ENCODE data around the gene DEFB118.
"Not testable (repeated sequence)": the region's sequence is repeated elsewhere in the genome, so short reads cannot be mapped to it uniquely, and the experiment has no call there.

The DEFB118 gene, protein sequence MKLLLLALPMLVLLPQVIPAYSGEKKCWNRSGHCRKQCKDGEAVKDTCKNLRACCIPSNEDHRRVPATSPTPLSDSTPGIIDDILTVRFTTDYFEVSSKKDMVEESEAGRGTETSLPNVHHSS

DNA sequence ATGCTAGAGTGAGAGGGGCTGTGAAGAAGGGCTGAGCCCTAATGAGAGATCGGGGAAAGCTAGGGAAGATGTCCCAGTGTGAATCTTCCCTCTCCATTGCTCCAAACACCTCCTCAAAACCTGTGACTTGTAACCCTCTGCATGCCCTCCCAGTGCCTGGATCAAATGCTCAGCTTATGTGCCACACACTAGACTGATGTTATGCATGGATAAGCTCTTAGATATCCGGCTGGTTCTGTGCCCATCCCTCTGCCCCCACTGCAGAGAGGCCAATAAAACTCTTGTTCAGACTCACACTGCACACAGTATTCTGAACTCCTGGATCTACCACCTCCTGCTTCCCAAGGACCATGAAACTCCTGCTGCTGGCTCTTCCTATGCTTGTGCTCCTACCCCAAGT is at the start of gene DEFB118:
Gene DEFB118 (plus strand): TSS at position 301 of the 400 bp plus-strand sequence. CDS start 50 bp downstream, at position 351.
- DNase-seq (ENCODE audit: low spot score) = no peak

DNA sequence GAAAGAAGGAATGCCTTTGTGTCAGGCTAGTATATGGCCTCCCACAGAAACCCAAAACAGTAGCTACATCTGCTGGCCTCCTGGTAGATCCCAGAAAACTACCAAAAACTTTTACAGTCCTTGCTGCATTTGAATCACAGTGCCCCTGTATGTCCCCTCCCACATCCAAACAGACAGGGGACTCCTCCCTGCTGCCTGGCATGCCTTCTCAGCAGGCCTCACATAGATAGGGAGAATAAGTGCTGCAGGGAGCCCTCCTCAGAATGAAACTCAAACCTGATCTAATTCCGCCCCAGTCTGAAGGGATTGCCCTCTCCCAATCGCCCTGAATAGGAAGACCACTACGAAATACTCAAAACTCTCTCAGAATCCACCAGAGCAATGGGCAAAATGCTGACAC is 45.9 kb upstream of the DEFB118 start:
- DNase-seq (ENCODE audit: low spot score) = no peak

DNA sequence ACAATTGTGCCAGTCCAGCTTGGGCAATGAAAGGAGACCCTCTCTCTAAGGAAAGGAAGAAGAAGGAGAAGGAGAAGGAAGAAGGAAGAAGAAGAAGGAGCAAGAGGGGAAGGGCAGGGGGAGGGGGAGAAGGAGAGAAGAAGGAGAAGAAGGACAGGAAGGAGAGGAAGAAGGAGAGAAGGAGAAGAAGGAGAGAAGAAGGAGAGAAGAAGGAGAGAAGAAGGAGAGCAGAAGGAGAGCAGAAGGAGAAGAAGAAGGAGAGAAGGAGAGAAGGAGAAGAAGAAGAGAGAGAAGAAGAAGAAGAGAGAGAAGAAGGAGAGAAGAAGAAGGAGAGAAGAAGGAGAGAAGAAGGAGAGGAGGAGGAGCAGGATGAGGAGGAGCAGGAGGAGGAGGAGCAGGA is 37.5 kb upstream of the DEFB118 start:
- no peak for DNase-seq (ENCODE audit: low spot score)

DNA sequence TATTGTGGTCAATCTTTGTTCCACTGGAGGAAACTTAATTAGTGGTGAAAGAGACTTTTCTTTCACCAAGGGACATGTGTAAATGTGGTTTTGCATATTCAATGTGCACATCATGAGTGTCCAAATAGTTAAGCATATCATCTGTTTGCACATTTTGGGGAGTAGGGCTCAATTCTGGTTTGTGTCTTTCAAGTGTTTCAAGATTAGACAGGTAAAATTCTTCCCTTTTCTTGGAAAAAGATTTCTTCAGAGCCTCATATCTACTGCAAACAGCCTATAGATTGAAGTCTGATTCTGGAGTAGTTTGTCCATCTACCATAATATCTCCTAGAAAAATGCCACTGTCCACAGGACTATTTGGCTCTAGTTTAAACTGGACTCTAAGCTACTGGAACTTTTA is 26.9 kb upstream of the DEFB118 start:
- no peak for DNase-seq (ENCODE audit: low spot score)

DNA sequence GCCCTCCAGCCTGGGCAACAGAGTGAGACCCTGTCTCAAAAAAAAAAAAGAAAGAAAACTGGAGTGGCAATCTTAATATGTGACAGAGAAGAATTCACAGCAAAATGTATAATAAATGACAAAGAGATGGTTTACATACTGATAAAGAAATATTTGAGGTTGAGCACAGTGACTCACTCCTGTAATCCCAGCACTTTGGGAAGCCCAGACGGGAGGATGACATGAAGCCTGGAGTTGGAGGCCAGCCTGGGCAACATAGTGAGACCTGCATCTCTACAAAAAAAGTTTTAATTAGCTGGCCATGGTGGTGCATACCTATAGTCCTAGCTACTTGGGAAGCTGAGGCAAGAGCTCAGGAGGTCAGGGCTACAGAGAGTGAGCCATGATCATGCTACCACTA is 12.4 kb upstream of the DEFB118 start:
- no peak for DNase-seq (ENCODE audit: low spot score)

DNA sequence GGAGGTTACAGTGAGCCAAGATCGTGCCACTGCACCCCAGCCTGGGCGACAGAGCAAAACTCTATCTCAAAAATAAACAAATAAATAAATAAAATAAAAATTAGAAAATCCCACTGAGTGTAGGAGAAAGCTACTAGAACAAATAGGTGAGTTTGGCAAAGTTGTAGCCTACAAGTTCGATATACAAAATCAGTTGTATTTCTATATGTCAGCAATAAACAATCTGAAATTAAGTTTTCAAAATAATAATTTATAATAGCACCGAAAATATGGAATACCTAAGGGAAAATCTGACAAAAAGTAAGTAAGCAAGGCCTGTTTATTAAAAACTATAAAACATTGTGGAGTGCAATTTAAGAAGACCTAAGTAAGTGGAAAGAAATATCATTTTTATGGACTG is 5.1 kb upstream of the DEFB118 start:
- DNase-seq (ENCODE audit: low spot score) = no peak

DNA sequence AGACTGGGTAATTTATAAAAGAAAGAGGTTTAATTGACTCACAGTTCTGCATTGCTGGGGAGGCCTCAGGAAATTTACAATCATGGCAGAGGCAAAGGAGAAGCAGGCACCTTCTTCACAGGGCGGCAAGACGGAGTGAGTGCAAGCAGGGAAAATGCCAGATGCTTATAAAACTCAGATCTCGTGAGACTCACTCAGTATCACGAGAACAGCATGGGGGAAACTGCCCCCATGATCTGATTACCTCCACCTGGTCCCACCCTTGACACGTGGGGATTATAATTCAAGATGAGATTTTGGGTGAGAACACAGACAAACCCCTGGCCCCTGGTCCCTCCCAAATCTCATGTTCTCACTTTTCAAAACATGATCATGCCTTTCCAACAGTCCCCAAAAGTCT is 4.1 kb upstream of the DEFB118 start:
- not testable (repeated sequence) for DNase-seq (ENCODE audit: low spot score)

DNA sequence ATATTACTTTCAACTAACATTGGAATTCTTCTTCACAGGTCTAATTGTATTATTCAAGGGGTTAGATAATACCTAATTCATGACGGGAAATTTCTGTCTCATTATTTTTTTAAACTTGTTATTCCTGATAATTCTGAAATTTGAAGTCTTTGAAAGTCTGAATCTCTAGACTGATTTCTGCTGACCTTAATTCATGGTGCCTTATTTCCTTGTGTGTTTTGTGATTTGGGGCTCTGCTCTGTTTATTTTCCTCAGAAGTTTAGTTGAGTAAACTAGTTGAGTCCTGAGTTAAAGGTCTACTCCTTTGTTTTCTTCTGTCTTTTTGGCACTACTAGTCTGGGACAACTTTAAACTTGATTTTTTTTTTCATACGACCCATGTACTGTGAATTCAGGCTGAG is 5.9 kb downstream of the DEFB118 start:
- DNase-seq (ENCODE audit: low spot score) = no peak

DNA sequence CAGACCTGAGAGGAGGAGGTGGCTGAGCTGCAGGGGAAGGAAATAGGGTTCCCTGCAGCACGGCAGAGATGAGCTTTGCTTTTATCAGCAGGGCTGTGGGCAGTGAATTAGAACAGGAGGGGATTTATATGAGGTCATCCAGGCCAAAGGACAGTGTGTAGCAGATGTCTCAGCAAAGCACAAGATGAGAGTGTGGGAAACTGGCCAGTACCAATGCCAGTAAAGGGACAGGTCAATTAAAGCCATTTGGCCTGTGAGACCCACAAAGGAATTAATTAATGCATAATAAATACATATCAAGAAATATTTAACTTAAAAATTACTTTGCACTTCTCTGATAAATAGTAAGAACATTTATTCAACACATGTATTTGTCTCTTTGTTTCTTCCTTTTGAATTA is 22.1 kb downstream of the DEFB118 start, which contains the start of gene DEFB119:
Gene DEFB119 (minus strand): TSS at position 101 of the 400 bp plus-strand sequence. CDS start 107 bp downstream, outside the sequence.
- no peak for DNase-seq (ENCODE audit: low spot score)

DNA sequence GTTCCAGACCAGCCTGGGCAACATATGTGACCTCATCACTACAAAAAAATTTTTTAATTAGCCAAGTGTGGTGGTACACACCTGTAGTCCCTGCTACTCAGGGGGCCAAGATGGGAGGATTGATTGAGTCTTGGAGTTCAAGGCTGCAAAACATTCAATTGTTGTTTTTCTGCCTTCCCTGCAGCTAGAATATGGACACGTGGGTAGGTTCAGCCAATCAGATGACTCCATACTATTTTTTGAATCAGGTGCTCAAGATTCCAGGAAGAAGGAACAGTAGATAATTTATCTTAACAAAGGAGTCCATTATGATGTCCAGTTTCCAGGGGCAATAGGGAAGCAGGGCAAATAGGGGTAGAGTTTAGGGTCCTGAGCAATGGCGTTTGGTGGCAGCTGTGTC is 24.4 kb downstream of the DEFB118 start:
- no peak for DNase-seq (ENCODE audit: low spot score)

DNA sequence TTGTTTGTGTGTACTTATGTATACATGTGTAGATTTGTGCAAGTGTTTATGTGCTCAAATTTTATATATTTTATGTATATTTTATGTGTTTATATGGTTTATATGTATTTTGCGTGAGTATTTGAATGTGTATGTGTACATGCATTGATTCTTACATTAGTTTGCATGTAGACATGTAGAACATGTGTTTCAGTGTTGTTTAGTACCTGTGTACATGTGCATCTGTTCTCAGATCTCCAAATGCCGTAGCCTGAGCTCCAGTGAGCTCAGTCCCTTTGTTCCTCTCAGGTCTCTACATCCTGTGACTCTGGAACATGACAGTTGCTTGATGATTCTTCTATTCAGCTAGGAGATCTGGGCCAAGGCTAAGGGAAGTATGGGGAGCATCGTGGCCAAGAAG is 26.5 kb downstream of the DEFB118 start:
- DNase-seq (ENCODE audit: low spot score) = no peak

DNA sequence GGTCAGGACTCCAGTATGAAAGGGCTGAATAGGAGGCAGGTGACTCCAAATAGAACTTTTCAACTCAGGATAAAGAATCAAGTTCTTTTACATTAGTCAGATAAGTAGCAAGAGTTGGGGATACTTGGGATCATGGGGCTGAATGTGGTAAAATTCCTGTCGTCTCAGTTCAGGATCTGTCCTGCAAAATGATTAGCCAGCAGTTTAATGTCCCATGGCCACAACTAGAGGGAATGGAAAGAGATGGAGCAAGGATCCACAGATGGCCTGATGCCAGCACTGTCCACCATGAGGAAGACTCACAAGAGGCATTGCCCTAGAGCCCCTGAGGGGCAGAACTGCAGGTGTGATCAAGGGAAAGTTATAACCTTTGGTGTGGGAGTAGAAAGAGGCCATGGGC is 35.5 kb downstream of the DEFB118 start:
- DNase-seq (ENCODE audit: low spot score) = no peak

DNA sequence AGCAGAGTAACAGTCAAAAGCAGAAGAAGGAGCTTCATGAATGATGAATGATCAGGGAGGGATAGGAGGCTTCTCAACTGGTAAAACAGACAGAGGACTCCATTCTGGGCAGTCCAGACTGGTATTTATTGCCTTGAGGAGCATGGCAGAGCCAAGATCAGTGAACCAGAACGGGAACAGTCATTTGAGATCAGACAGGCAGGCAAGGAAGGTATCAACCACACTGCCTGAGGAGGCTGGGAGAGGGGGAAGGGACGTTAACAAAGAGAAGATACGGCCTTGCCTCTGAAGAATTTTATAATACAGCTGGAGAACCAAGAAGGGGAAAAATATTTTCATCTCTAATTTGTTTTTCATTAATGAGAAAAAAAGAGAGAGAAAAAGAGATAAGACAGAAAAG is 37.7 kb downstream of the DEFB118 start, which contains the start of gene DEFB121:
Gene DEFB121 (minus strand): TSS at position 101 of the 400 bp plus-strand sequence. CDS start 63 bp downstream, at position 38.
- DNase-seq (ENCODE audit: low spot score) = no peak

DNA sequence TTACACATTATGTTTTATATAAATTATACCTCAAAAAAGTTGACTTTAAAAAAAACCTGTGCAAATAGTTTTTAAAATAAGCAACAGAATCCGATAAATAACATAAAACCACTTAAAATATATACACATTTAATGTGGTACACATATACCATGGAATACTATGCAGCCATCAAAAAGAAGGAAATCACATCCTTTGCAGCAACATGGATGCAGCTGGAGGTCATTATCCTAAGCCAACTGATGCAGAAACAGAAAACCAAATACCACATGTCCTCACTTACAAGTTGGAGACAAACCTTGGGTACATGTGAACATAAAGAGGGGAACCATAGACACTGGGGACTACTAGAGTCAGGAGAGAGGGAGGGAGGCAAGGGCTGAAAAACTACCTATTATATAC is 41.6 kb downstream of the DEFB118 start:
- no peak for DNase-seq (ENCODE audit: low spot score)

DNA sequence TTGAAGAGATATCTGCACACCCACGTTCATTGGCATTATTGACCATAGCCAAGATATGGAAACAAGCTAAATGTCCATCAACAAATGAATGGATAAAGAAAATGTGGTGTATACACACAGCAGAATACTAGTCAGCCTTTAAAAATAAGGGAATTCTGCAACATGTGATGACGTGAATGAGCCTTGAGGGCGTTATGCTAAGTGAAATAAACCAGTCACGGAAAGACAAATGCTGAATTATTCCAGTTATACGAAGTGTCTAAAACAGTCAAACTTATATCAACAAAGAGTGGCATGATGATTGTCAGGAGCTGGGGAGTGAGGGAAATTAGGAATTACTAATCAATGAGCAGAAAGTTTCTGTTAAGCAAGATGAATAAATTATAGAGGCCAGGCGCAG is 46.0 kb downstream of the DEFB118 start:
- no peak for DNase-seq (ENCODE audit: low spot score)

DNA sequence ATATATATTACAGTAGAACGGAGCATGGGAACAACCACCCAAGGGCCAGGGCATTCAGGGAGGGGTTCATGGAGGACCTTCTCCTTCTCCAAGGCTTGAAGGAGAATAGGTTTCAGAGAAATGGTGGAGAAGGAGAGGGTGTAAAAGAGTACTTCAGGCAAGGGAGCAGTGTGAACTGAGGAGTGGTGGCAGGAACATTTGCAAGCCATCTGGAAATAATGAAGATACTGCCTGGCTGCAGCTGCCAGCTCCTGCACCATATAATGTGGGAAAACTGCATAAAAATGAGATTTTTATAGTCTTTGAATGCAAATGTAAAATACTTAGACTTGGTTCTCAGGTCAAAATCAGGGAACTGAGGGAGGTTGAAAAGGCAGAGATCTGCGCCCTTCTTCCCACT is 47.3 kb downstream of the DEFB118 start:
- no peak for DNase-seq (ENCODE audit: low spot score)

DNA sequence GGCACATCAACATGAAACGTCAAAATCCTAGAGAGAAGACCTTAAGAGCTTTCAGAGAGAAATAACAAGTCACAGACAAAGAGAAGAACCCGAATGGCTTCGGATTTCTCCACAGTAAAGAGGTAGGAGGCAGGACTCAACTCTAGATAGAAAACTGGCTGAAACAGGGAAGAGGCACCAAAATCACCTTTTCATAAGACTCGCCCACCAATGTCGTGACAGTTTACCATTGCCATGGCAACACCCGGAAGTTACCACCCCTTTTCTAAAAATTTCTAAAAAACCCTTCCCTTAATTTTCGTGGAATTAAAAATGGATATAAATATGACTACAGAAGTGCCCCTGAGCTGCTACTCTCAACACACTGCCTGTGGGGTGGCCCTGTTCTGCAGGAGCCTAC is 49.9 kb downstream of the DEFB118 start:
- no peak for DNase-seq (ENCODE audit: low spot score)
